Activated CD4-positive, CD25-positive, alpha-beta regulatory T cell (primary cell): Measurements from ENCODE around the gene CDT1.

Experiments used
- DNase-seq, 4 experiments: peaks; one replicate each; lab custom pipeline; 2025; lab: John Stamatoyannopoulos, UW

CDT1 gene

GRCh38 chr16:88838566-88838965, 35.0 kb downstream of the CDT1 start:
- DNase-seq: no peak

GRCh38 chr16:88839026-88839529, 35.5 kb downstream of the CDT1 start:
- DNase-seq: no peak

GRCh38 chr16:88839745-88840599, 36.4 kb downstream of the CDT1 start:
- DNase-seq: no peak

GRCh38 chr16:88840600-88841215, 37.1 kb downstream of the CDT1 start:
- DNase-seq: no peak

- DNase-seq: no peak
Observed at GRCh38 chr16:88841521-88842307, 38.1 kb downstream of the CDT1 start.

GRCh38 chr16:88842308-88842756, 38.7 kb downstream of the CDT1 start:
- DNase-seq: no peak

GRCh38 chr16:88842806-88843205, 39.2 kb downstream of the CDT1 start:
- DNase-seq: no peak

GRCh38 chr16:88843256-88843655, 39.7 kb downstream of the CDT1 start:
- no peak for DNase-seq

GRCh38 chr16:88844419-88845036, 40.9 kb downstream of the CDT1 start:
- DNase-seq: no peak

- DNase-seq: no peak
Observed at GRCh38 chr16:88846088-88846487, 42.5 kb downstream of the CDT1 start.

- no peak for DNase-seq
Observed at GRCh38 chr16:88847654-88848053, 44.1 kb downstream of the CDT1 start.

- DNase-seq: no peak
Observed at GRCh38 chr16:88848557-88848956, 45.0 kb downstream of the CDT1 start.

GRCh38 chr16:88850531-88851199, 47.1 kb downstream of the CDT1 start:
- no peak for DNase-seq

GRCh38 chr16:88851616-88852015, 48.0 kb downstream of the CDT1 start:
- DNase-seq: no peak

- no peak for DNase-seq
Observed at GRCh38 chr16:88853325-88853941, 49.8 kb downstream of the CDT1 start.

GRCh38 chr16:88854306-88855111, 50.9 kb downstream of the CDT1 start:
- no peak for DNase-seq

GRCh38 chr16:88855176-88855575, 51.6 kb downstream of the CDT1 start:
- DNase-seq: no peak

- no peak for DNase-seq
Observed at GRCh38 chr16:88855736-88856121, 52.1 kb downstream of the CDT1 start.

GRCh38 chr16:88856122-88856827, 52.7 kb downstream of the CDT1 start:
- DNase-seq: no peak
